Upper lobe of left lung (tissue), 4 donors: ENCODE results near the gene ABCD3.

Experiments used
- CTCF ChIP-seq, 6 experiments: fragments of 450-650 bp in 4 of 6; fragments of 200-600 bp in 2 of 6; sonication (generic) in 2 of 6; IDR thresholded peaks; one replicate each; pipeline ENCODE4 v1.5.1; 2016 to 2019; ENCODE audit warnings: antibody characterized with exemption in 6 of 6
- POLR2A ChIP-seq, 4 donors: fragments of 450-650 bp; IDR thresholded peaks; one replicate each; pipeline ENCODE4 v1.5.1; 2016 to 2017; ENCODE audit warnings: antibody characterized with exemption in 4 of 4, mild to moderate bottlenecking in 2 of 4
- POLR2AphosphoS5 ChIP-seq, 2 donors: sonication (generic); formaldehyde crosslinking; IDR thresholded peaks; one replicate each; pipeline ENCODE4 v1.5.1; 2017; ENCODE audit warnings: antibody characterized with exemption in 2 of 2

- no peak for TF ChIP-seq CTCF (IDR thresholded peaks at IDR 0.05)
- TF ChIP-seq POLR2AphosphoS5 (IDR thresholded peaks at IDR 0.05), result no peak
- no peak for TF ChIP-seq POLR2A (IDR thresholded peaks at IDR 0.05)
Observed at GRCh38 chr1:94504601-94505000, 86.4 kb downstream of the ABCD3 start.
